NAMALWA (cell line): ENCODE results near the gene TMED8.
"Not testable (repeated sequence)": the region's sequence is repeated elsewhere in the genome, so short reads cannot be mapped to it uniquely, and the experiment has no call there.

Source experiments
- DNase-seq: peaks from one replicate; pipeline ENCODE4 v3.0.0-alpha.2; 2015; ENCODE audit warnings: low spot score

The TMED8 gene

DNA sequence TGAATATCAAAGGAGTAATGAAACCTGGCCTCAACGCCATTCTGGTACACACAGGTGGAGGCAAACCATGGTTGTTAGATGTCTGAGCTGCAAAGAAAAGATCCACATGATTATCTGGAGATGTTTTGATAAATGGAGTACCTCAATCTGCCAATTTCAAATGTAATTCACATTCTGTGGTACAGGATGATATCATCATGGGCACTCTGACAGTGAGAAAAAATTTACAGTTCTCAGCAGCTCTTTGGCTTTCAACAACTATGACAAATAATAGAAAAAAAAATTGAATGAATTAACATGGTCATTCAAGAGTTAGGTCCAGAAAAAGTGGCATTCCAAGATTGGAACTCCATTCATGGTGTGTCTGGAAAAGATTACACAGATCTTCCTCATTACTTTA is 17.3 kb downstream of the TMED8 start:
- DNase-seq: no peak

DNA sequence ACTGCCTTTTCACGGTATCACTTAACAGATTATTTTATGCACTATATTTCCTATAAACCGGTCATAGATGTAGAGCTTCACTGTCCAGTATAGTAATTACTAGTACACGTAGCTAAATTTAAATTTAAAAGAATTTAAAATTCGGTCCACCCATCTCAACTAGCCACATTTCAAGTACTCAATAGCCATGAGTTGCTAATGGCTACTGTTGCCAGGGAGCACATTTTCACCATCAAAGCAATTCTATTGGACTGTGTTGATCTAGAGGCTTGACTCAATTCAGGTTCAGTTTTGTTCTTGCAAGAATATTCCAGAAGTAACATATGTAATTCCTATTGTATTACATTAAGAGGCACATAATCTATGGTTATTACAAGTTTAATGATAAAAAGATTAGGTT is 20.0 kb downstream of the TMED8 start:
- no peak for DNase-seq

DNA sequence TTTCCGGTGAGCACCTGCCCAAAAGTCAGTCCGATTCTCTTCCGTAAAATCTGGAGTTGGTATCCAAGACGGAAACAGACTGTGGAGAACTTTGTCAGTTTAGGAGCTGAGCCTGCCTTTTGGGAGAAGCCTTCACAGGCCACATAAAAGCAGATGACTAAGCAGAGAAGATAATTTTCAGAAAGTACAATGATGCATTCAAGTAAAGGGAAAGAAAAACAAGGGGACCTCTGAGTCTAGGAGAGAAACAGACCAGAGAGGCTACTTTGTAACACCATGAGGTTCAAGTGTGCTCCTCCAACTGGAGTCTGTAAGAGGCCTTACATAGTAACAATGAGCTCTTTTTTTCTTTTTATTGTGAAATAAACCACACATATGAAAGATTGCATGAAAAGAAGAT is 21.1 kb downstream of the TMED8 start:
- DNase-seq: no peak

DNA sequence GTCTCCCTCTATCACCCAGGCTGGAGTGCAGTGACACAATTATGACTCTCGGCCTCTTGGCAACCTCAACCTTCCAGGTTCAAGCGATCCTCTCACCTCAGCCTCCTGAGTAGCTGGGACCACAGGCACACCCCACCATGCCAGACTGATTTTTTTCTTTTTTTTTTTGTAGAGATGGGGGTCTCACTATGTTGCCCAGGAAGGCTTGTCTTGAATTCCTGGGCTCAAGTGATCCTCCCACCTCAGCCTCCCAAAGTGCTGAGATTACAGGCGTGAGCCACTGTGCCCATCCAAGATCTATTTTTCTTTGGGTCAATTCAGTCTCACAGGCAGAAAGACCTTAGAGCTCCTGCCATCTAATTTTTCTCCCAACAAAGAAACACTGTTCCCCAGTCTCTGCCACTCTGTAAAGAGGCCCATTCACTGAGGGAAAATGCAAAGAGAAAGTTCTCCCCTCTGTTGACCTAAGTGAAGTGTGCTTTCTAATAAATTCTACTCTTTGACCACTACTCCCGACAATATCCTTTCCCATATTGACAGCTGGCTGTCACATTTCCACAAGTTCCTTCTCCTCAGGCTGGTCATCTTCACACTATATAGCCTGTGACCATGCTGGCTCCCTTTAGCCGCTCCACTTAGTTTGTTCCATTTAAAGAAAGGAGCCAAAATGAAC is 23.3 kb downstream of the TMED8 start:
- no peak for DNase-seq

DNA sequence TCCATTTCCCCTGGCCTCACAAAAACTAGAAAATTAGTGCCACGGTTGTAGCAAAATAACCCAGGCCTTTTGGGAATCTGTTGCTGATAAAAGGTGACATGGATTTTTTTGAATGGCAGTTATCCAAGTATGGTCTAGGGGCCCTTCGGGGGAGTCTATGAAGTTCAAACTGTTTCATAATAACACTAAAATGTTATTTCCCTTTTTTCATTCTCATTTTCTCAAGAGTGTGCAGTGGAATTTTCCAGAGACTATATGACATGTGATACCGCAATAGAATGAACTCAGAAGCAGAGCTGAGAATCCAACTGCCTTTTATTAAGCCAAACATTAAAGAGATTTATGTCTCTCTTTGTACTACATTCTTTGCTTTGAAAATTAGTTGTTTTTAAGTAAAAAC is 29.1 kb downstream of the TMED8 start:
- peak; percentile 51 for DNase-seq

DNA sequence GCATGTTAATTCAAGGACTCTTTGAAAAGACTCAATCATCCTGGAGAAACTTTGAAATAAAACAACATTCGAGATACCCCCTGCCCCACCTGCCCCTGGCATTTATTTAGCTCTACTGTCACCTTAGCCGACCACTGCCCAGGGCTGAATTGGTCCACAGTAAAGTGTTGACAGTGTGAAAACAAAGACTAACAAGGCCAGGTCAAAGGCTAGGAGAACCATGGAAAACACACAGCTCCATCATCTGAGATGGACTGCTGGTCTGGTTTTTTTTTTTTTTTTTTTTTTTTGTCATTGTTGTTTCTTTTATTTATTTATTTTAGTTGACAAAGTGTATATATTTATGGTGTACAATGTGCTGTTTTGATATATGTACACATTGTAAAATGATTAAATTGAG is 30.4 kb downstream of the TMED8 start:
- no peak for DNase-seq

DNA sequence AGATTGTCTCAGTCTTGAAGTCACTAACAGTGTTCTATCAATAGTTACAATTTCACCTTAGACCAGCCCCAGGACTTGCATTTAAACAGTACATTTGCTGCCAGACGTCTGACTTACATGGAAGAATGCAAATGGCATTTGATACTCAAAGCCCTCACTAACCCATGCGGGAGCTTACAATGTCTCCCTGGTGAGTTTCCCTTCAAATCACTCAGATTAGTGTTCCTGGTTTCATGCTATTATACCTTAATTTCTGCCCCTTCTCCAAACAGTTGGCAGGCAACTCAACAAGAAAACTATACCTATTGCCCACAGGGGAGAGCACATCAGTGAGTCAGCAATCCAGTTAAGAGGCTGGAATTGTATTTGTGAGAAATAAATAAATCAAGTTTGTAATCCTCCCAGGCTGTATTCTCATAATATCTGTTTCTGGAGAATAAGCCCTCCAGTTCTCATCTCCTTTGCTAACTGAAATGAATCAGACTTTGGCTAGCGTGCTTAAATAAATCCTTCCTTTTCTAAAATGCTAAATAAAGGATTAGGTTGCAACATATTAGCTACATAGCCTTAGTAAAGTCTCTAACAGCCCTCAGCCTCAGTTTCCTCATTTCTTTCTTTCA is 32.4 kb downstream of the TMED8 start:
- no peak for DNase-seq

DNA sequence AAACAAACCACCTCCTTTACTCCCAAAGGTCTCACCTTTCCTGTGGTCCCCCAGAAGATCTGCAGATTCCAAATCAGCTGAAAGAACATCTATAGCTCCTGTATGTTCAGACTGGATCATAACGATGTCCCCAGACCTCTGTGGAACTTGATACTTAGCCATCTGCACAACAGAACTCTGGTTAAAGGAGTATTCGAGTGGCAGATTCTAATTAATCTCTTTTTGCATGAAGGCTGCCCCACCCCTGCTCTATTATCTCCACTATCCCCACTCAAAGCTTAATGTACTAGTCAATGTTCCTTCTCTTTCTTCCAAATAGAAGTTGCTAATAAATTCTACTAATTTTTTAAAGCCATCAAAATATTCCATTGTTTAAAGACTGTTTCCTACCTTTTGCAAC is 33.2 kb downstream of the TMED8 start:
- no peak for DNase-seq

DNA sequence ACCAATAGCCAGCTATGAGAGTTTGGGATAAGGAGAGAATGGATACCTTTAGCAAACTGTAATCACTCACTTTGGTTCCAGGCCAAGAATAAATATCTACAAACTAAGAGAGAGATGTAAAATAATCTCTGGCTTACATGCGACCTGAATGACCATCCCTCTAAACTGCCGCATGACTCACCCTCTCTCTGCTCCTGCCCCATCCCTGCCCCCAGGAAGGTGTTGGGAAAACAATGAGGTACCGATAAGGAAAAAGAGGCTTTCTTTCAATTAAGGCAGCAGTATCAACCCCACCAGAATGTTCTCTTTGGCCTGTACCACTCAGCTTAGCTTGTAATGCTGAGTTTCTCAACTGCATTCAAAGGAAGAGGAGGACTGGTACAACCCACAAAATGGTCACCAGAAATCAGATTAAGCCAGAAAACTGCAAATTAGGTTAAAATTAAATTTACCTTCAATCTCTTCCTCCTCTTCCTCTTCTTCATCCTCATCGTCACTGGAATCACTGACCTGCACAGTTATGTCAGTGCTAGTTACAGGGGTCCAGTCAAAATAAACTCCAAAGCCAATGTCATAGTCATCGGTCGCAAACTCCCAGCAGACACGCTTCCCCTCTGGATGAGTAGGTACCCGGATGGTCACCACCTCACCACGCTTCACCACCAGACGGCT is 34.0 kb downstream of the TMED8 start:
- no peak for DNase-seq

DNA sequence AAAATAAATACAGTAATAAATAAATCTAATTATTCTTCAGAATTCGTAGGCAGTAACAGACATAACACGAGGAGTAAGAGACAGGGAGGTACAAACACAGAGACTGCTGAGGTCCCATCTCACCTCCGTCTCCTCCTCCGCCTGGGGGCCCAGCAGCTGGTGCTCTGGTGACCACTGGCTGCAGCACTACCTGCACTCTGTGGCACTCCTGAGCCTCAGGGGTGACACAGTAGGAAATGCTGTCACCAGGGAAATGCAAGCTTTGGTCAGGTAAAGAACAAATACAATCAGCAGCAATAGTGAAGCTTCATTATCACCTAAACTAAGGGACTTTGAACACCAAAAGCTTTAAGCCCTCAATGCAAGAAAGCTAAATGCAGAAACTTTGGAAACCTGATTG is 36.5 kb downstream of the TMED8 start:
- no peak for DNase-seq

DNA sequence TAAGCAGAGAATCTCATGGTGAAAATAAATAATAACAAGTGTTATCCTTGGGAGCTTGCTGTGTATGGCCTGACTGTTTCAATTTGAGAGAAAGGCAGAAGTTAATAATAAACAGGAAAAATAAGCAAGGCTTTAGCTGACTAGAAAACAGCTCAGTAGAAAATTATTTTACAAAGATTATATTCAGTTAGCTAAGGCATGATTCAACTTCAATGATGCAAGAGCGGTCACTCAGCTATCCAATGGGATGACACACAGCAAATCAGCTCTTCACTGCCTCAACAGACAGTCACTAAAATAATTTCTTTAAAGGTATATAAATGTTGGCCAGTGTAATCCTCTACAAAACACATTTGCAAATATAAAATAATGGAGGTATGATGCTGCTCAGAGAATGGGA is 37.5 kb downstream of the TMED8 start:
- DNase-seq: no peak

DNA sequence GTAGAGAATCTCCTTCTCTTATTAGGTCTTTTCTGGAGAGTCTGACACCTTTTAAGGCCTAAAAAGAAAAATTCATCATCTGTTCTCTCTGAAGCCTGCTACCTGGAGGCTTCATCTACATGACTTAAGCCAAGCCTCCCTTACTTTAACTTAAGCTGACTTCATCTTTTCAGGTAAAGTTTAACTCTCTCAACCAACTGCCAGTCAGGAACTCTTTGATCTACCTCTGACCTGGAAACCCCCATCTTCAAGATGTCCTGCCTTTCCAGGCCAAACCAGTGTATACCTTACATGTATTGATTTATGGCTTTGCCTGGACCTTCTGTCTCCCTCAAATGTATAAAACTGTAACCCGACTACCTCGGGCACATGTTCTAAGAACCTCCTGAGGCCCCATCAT is 38.6 kb downstream of the TMED8 start:
- DNase-seq: no peak

DNA sequence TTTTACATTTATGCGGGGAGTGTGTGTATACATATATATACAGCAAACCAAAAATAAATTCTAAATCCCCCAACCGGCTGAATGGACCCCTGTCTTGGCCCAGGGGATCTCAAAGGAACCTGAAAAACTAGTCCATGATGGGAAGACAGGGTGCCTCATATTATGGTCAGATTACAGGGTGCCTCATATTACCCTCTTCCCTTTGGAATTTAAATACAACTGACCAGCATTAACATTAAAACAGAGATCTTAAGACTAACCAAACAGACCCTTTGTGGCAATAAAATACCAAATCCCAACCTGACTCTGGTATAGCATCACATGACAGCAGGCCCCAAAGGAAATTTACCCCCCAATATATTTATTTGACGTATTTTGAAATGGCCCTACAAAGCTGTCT is 39.0 kb downstream of the TMED8 start:
- no peak for DNase-seq

DNA sequence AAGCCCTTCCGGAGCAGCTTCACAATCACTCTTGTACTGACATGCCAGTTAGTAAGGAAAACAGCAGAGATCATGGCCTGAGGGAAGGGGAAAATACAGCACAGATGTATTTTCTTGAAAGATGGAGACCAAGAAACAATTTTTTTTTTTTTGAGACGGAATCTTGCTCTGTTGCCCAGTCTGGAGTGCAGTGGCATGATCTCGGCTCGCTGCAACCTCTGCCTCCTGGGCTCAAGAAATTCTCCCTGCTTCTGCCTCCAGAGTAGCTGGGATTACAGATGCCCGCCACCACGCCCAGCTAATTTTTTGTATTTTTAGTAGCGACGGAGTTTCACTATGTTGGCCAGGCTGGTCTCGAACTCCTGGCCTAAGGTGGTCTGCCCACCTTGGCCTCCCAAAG is 39.6 kb downstream of the TMED8 start:
- DNase-seq: not testable (repeated sequence)

DNA sequence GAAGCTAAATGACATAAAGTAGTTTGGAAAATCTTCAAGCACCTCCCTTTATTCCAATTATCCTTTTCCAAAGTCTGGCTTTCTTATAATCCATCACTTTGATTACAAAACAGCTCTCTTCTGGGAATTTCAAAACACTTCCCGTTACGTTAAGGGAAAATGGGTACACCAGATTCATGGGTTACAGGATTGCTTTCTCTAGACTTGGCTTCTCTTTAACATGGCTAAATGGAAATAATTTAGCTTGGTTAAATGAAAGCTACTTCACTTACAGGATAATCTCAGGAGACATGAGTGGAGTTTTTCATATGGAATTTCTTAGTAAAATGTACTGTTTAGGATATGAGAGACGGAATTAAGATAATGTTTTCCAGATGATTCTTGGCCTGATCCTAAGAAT is 41.3 kb downstream of the TMED8 start:
- no peak for DNase-seq

DNA sequence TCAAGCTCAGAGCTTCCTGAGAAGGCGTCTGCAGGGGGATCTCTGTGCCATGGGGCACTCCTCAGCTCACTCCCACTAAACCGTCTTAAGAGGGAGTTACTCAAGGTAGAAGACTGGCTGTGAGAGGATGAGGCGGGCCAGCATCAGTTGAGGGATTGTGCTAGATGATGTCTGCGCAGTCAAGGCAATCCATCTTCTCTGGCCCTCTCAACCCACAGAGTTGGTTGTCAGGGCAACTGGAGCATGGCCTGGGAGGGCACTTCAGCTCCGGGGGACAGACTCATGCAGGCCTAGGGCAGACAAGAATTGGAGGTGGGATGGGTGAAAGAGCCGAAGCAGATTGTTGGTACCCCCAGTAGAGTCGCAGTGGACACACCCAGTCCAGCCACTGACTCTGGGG is 47.0 kb downstream of the TMED8 start:
- DNase-seq: no peak

DNA sequence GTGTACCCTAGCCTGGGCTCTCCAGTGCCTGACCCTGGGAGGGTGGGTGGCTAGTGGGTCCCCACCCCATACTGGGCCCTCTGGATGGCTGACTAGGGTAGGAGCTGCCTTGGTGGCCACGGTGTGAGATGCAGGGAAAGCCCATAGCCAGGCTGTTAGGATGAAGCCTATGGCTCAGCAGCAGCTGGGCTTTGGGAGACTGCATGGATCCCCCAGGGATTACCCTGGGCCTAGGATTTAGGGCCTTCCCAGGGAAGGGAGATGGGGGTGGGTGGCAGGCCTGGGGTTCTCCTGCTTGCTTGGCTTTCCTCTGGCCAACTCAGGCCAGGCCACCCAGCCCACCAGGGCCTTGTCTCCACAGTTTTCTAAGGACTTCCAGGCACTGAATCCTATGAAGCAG is 49.8 kb downstream of the TMED8 start:
- DNase-seq: no peak

DNA sequence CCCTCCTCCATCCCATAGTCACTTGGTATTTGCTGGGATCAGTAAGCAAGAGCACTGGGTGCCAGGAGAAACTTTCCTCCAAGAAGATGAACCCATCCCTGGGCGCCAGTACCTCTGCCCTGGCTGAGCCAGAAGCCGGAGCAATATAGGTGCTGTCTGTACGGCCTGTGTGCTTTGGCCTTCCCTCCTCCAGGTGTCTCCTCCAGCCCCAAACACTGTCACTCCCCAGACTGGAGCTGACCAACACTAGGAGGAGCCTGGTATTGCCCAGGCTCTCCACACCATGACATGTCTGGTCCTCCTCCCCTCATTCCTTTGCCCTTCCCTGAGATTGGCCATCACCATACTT is 51.2 kb downstream of the TMED8 start:
- DNase-seq: no peak

DNA sequence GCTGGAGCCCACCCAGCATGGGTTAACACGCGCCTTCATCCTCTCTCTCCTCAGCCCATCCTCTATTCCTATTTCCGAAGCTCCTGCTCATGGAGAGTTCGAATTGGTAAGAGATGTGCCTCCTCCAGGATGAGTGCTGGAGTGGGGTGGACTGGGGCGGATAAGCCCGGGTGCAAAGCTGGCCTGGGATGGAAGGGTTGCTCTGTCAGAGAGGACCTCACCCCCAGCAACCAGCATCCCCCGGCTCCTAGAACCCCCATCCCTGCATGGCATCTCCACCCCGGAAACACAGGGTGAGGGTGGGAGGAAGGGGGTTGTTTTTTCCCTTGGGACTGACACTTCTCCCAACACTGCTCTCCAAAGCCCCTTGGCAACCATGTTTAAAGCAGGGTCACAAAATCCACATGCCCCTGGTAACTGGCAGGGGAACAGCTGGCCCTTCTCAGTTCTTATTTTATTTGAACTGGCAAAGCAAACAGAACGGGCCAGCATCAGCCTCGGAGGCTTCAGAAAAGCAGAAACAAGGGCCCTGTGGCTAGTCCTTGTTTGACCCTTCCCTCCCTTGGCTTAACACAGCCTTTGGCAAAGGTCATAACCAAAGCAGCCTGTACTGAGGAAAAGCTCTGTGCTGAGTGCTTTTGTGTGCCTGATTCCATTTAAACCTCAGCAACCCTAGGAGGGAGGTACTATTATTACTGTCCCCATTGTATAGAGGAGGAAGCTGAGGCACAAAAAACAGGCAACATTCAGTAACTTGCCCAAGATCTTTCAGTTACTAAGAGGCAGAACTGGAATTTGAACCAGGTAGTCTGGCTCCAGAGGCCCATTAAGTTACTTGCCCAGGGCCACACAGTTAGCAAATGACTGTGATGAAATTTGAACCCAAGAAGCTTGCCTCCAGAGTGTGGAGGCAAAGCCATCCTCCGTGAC is 51.8 kb downstream of the TMED8 start:
- DNase-seq: no peak

DNA sequence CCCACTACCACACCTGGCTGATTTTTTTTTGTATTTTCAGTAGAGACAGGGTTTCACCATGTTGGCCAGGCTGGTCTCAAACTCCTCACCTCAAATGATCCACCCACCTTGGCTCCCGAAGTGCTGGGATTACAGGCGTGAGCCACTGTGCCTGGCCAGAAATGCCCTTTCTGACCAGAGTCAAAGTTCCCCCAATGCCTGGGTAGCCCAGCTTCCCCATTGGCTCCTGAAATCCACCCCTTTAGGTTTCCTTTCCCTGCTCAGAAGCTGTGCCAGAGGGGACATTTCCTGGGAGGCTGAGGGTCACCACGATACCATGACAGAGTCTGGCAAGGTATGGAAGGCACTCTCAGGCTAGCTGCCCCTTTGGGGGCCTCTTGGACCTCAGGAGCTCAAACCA is 52.6 kb downstream of the TMED8 start:
- DNase-seq: no peak

DNA sequence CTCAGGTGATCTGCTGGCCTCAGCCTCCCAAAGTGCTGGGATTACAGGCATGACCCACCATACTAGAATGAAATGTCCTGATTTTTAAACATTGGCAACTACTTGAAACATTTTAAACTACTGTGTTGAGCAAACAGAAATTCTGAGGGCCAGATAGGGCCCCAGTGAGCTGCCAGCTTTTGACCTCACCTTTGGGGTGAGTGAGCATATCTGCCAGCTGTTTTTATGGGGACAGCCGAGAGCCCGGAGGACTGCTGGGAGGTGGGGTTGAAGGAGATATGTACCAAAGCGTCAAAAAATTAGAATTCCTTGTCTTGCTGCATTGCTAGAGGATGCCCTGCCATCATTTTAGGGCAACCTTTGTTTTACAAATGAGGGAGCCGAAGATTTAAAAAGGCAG is 53.3 kb downstream of the TMED8 start:
- no peak for DNase-seq

DNA sequence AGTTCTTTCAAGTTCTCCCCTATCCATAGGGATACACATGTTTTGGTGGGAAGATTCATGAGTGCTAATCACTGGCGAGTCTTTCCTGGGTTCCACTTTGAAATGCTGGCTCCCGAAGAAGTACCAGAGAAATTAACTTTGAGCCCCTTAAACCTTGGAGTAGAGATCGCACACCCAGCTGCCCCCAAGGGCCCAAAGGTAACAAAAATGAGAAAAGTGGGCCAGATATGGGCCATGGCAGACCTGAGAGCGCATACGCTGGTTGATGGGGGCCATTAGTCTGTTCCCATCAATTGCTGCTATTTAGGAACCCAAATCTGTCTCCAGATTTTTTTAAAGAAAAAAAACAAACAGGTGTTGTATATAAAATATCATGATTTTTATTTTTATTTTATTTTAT is 53.9 kb downstream of the TMED8 start:
- DNase-seq: no peak
